Stimulated activated effector memory CD8-positive, alpha-beta T cell treated with anti-CD3 and anti-CD28 coated beads, Interleukin-12 subunit alpha, Interleukin-12 subunit beta, amount 100 ng/mL, for 72 hours (primary cell): ENCODE measurements around the gene RNU4-1.
"Not testable (repeated sequence)": the region's sequence is repeated elsewhere in the genome, so short reads cannot be mapped to it uniquely, and the experiment has no call there.

Source experiments
- ATAC-seq: fragments of 150-1000 bp; cut with Tn5 transposase; 2 replicates; pipeline ENCODE4 v1.10.0; 2021
- DNase-seq, 2 donors: peaks; one replicate each; pipeline ENCODE4 v3.0.0; 2021 to 2022; ENCODE audit warnings: low spot score in 2 of 2
- H3K27ac Mint-ChIP-seq: one replicate; pipeline ENCODE4 v1.8.0; 2022; ENCODE audit warnings: mild to moderate bottlenecking, mixed read lengths
- H3K36me3 Mint-ChIP-seq: one replicate; pipeline ENCODE4 v1.8.0; 2022; ENCODE audit warnings: mild to moderate bottlenecking, mixed read lengths
- H3K4me1 Mint-ChIP-seq: one replicate; pipeline ENCODE4 v1.8.0; 2022; ENCODE audit warnings: mixed read lengths
- H3K4me3 Mint-ChIP-seq: one replicate; pipeline ENCODE4 v1.8.0; 2022; ENCODE audit warnings: mild to moderate bottlenecking, mixed read lengths
- H3K9me3 Mint-ChIP-seq: one replicate; pipeline ENCODE4 v1.8.0; 2022; ENCODE audit warnings: mixed read lengths

The RNU4-1 gene

DNA sequence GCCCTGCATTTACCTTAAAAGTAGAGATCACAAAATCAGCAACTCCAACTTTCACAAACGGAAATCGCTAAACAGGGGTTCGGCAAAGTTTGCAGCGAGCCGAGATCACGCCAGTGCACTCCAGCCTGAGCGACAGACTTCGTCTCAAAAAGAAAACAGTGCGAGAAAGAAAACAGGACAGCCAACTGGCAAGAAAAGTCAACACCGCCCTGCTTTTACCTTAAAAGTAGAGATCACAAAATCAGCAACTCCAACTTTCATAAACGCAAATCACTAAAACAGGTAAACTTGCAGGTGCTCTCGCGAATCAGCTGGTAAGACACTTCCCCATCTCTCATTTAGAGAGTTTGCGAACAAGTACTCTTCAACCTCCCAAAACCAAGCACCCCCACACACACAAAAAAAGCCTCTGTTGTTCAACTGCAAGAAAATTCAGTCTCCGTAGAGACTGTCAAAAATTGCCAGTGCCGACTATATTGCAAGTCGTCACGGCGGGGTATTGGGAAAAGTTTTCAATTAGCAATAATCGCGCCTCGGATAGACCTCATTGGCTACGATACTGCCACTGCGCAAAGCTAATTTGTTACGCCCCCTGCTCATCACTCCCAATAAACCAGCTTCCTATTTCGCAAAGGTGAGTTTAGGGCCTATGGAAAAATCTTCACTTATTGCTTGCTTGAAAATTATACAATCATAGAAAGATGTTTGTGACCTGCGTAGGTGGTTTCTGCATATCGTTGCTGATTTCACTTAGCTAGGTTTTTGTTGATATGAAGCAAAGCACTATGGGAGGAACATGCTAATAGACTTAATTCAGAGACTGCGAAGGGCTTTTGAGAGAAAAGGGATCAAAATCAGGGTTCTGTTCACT, at the start of gene RNU4-1:
Gene RNU4-1 (minus strand): TSS at position 577 of the 871 bp plus-strand sequence.
- Mint-ChIP-seq H3K36me3 (no peaks in the 10 kb centered on the region), H3K9me3 (no peaks in the 10 kb centered on the region)

DNA sequence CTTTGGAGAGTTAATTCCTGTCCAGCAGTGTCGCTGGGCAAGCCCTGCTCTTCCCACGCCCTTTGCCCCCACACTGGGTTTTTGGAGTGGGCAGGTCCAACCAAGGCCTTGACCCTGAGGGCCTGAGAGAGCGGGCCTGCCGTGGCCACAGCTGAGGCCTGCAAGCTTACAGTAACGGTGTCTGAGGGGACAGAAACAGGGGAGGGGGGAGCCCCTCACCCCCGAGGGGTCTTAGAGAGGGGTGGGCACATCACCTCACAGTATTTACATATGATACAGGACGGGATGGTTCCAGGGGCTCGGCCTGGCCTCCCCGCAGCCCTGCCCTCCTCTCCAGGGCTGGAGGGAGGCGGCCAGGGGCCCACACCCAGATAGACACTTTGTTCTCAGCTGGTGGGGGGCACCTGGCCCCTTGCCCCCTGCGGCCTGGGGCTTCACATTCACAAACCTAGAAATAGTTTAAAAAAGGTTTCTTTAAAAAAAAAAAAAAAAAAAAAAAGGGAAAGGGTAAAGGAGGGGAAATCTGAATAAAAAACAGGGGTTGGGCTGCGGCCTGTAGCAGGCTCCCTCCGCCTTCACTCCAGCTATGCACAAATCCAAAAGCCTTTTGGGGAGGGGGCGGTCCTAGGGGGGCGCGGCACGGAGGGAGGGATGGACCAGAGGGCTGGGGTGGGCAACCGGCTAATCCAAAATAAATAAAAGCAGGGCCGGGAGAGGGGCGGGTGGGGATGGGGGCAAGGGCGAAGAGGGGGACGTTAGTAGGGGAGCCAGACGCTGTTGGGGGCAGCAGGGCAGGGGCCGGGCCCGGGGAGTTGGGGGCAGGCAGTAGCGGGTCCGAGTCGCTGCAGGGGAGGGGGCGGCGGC, 49.4 kb upstream of the RNU4-1 start:
- DNase-seq (no peak), ATAC-seq (no peak)
- Mint-ChIP-seq H3K36me3 (no peaks in the 10 kb centered on the region), H3K27ac (no peak overlapping the region), H3K9me3 (peaks cover 7% of the 10 kb centered on the region), H3K4me1 (no peaks in the 10 kb centered on the region), H3K4me3 (no peak overlapping the region)

More for the DNA sequence above, at the start of gene RNU4-1:
- no peaks in the 10 kb centered on the region for H3K4me1 Mint-ChIP-seq
- H3K27ac Mint-ChIP-seq: no peak within 1 kb of the TSS
- peak; percentile 69 for ATAC-seq
- DNase-seq: peak; percentile 68 to 89
- H3K4me3 Mint-ChIP-seq: no peak within 1 kb of the TSS

DNA sequence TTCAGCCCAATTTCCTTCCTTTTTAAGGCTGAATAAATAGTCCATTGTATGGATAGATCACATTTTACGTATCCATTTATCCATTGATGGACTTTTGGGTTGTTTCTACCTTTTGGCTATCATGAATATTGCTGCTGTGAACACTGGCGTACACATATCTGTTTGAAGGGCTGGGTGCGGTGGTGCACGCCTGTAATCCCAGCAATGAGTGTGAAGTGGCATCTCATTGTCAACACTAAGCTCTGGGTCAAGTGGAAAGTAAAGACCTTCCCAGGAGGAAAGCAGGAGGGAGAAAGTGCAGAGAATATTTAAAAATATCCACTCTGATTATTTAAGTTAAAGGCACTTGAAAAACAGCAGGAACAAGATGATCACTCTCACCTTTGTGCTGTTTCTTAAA, 46.2 kb upstream of the RNU4-1 start:
- Mint-ChIP-seq H3K36me3 (no peaks in the 10 kb centered on the region), H3K4me1 (no peaks in the 10 kb centered on the region), H3K4me3 (no peak overlapping the region), H3K27ac (no peak overlapping the region), H3K9me3 (peaks cover 11% of the 10 kb centered on the region)
- DNase-seq: no peak
- no peak for ATAC-seq

DNA sequence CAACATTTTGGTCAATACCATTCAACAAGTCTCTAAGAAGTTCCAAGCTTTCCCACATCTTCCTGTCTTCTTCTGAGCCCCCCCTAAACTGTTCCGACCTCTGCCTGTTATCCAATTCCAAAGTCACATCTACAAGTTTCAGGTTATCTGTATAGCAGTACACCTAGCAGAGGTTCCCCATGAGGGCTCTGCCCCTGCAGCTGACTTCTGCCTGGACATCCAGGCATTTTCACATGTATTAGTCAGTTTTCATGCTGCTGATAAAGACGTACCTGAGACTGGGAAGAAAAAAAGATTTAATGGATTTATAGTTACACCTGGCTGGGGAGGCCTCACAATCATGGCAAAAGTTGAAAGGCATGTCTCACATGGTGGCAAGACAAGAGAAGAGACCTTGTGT, 44.7 kb upstream of the RNU4-1 start:
- Mint-ChIP-seq H3K27ac (no peak overlapping the region), H3K9me3 (peaks cover 11% of the 10 kb centered on the region), H3K36me3 (no peaks in the 10 kb centered on the region), H3K4me1 (no peaks in the 10 kb centered on the region), H3K4me3 (no peak overlapping the region)
- no peak for DNase-seq
- no peak for ATAC-seq

DNA sequence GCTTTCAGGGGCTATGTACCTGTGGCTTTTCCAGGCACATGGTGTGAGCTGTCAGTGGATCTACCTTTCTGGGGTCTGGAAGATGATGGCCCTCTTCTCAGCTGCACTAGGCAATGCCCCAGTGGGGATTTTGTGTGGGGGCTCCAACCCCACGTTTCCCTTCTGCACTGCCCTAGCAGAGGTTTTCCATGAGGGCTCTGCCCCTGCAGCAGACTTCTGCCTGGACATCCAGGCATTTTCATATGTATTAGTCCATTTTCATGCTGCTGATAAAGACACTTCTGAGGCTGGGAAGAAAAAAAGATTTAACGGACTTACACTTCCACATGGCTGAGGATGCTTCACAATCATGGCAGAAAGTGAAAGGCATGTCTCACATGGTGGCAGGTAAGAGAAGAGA, 43.4 kb upstream of the RNU4-1 start:
- H3K36me3 Mint-ChIP-seq, H3K4me1 Mint-ChIP-seq, H3K27ac Mint-ChIP-seq, ATAC-seq, H3K4me3 Mint-ChIP-seq, DNase-seq: not testable (repeated sequence)
- H3K9me3 Mint-ChIP-seq: peaks cover 11% of the 10 kb centered on the region

DNA sequence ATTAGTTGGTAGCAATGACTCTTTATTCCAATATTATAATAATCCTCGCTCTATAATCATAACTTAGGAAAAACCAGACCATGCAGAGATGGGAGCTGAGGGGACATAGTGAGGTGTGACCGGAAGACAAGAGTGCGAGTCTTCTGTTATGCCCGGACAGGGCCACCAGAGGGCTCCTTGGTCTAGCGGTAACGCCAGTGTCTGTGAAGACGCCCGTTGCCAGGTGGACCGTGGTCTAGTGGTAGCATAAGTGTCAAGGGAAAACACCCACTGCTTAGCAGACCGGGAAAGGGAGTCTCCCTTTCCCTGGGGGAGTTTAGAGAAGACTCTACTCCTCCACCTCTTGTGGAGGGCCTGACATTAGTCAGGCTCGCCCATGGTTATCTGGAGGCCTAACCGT, 42.4 kb upstream of the RNU4-1 start:
- peaks cover 11% of the 10 kb centered on the region for H3K9me3 Mint-ChIP-seq
- not testable (repeated sequence) for ATAC-seq, H3K36me3 Mint-ChIP-seq, H3K27ac Mint-ChIP-seq, H3K4me1 Mint-ChIP-seq, H3K4me3 Mint-ChIP-seq
- DNase-seq: peak; percentile 15 to 71

DNA sequence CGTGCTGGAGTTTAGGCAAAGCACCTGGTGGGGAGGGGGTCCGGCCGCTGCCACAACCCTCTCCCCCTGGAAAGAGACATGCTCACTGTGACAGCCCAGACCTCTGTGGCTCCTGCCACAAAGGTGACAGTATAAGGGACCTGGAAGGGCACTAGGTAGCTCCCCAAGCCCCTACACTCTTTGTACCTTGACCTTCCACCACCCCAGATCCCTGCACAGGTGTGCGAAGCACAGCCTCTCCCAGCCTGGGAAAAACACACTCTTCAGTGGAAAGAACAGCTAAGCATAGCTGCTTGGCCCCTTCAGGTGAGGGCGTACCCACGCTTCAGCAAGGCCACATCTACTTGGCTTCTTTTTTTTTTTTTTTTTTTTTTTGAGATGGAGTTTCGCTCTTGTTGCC, 39.5 kb upstream of the RNU4-1 start:
- peaks cover 5% of the 10 kb centered on the region for H3K9me3 Mint-ChIP-seq
- no peak for ATAC-seq
- no peak overlapping the region for H3K4me3 Mint-ChIP-seq

DNA sequence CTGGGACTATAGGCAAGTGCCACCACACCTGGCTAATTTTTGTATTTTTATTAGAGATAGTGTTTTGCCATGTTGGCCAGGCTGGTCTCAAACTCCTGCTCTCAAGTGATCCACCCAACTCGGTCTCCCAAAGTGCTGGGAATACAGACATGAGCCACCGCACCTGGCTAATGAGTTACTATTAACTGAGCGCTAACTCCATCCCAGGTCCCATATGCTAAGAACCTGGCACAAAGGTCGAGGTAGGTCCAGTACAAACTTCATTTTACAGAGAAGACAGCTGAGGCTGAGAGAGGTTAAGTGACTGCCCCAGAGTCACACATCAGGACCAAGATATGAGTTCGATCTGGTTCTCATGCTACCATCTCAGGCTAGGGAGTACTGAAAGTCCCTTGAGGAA, 39.0 kb upstream of the RNU4-1 start:
- ATAC-seq (no peak), DNase-seq (no peak)
- no peak overlapping the region for H3K27ac Mint-ChIP-seq
- no peaks in the 10 kb centered on the region for H3K36me3 Mint-ChIP-seq
- no peaks in the 10 kb centered on the region for H3K4me1 Mint-ChIP-seq
- no peak overlapping the region for H3K4me3 Mint-ChIP-seq
- peaks cover 3% of the 10 kb centered on the region for H3K9me3 Mint-ChIP-seq

More for the DNA sequence above, 39.5 kb upstream of the RNU4-1 start:
- no peaks in the 10 kb centered on the region for H3K36me3 Mint-ChIP-seq
- no peak for DNase-seq
- no peaks in the 10 kb centered on the region for H3K4me1 Mint-ChIP-seq
- no peak overlapping the region for H3K27ac Mint-ChIP-seq

DNA sequence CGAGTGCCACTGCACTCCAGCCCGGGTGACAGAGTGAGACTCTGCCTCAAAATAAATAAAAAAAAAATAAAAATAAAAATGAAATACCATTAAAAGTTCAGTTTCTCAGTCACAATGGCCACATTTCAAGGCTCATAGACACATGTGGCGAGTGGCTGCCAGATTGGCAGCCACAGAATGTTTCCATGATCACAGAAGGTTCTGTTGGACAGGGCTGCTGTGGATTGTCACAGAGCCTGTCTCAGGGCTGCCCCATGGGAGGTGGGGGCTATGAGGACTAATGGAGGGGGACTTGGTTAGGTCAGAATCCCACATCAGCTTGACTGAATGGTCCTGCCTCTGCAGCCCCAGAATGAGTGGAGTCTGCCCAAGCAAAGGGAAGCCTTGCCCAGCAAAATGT, 38.4 kb upstream of the RNU4-1 start:
- Mint-ChIP-seq H3K9me3 (peaks cover 3% of the 10 kb centered on the region), H3K4me1 (no peaks in the 10 kb centered on the region), H3K4me3 (no peak overlapping the region), H3K36me3 (no peaks in the 10 kb centered on the region), H3K27ac (no peak overlapping the region)
- DNase-seq (no peak), ATAC-seq (no peak)

DNA sequence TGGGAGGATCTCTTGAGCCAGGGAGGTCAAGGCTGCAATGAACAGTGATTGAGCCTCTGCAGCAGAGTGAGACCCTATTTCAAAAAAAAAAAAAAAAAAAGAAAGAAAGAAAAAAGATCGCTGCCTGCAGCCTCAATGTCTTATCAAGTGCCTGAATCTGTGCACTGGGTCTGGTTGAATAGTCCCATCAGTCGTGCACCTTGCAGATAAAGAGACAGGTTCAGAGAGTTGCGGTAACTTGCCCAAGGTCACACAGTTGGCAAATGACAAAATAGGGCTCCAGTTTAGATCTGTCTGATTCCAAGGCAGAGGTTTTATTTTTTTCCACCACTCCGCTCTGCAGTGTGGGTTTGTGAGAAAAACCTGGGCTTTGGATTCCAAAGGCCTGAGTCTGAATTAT, 35.2 kb upstream of the RNU4-1 start:
- ATAC-seq (no peak), DNase-seq (no peak)
- Mint-ChIP-seq H3K36me3 (no peaks in the 10 kb centered on the region), H3K4me3 (no peak overlapping the region), H3K9me3 (no peaks in the 10 kb centered on the region), H3K27ac (no peak overlapping the region), H3K4me1 (no peaks in the 10 kb centered on the region)

DNA sequence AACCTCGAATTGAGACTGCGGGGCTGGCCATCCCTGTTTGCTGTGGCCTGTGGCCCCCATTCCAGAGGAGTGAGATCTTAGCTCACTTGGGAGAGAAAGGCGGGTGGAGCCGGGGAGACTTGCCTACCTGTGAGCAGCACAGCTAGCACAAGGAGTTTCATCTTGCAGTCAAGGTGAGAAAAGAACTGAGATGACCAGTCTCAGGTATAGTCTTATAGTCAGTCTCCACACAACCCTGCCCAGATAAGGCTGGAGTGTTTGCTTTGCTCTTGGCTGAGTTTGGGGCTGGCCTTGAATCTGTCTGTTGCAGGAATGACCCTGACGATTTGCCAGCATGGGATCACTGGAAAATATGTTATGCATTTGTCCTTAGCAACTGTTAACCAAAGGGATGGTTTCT, 34.6 kb upstream of the RNU4-1 start, which contains the start of gene PLA2G1B:
Gene PLA2G1B (minus strand): TSS at position 187 of the 400 bp plus-strand sequence. CDS start 26 bp downstream, at position 161.
- Mint-ChIP-seq H3K9me3 (no peaks in the 10 kb centered on the region), H3K4me1 (no peaks in the 10 kb centered on the region), H3K36me3 (no peaks in the 10 kb centered on the region), H3K27ac (no peak within 1 kb of the TSS), H3K4me3 (no peak within 1 kb of the TSS)
- DNase-seq (no peak), ATAC-seq (no peak)

DNA sequence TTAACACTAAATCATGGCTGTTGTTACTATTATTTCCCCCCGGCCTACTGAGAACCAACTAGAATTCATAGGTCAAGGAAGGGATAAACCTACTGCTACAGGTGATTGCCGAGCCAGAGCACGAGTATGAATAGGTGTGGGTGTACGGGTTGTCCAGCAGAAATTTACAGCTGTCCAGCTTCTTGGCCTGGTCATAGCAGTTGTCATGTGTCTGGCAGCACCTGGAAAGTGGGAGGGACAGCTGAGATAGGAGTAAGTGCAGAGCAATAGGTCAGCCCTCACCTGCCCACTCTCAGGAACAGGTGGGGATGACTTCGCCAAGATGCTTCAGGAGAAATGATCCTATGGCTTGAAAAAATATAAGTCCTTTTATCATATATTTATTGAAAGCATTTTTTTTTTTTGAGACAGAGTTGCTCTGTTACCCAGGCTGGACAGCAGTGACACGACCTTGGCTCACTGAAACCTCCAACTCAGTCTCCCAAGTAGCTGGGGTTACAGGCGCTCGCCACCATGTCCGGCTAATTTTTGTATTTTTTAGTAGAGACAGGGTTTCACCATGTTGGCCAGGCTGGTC, 31.9 kb upstream of the RNU4-1 start:
- no peak for ATAC-seq
- no peak overlapping the region for H3K27ac Mint-ChIP-seq
- H3K9me3 Mint-ChIP-seq: no peaks in the 10 kb centered on the region
- no peak for DNase-seq
- H3K36me3 Mint-ChIP-seq: no peaks in the 10 kb centered on the region
- peak overlapping the region; percentile 88 for H3K4me3 Mint-ChIP-seq
- no peaks in the 10 kb centered on the region for H3K4me1 Mint-ChIP-seq

DNA sequence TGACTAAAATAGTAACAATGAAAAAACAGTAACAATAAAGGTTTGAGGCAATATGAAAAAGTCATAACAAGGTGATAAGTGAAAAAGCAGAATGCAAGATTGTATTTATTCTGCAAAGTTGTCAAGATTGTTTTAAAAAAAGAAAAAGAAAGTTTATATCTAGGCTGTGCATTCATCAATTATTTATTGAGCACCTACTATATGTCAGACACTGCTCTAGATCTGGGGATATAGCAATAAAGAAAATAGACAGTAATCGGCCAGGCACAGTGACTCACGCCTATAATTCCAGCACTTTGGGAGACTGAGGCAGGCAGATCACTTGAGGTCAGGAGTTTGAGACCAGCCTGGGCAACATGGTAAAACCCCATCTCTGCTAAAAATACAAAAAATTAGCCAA, 30.7 kb upstream of the RNU4-1 start:
- no peak overlapping the region for H3K27ac Mint-ChIP-seq
- no peak for ATAC-seq
- H3K36me3 Mint-ChIP-seq: no peaks in the 10 kb centered on the region
- no peak overlapping the region for H3K4me3 Mint-ChIP-seq
- no peak for DNase-seq
- no peaks in the 10 kb centered on the region for H3K9me3 Mint-ChIP-seq
- H3K4me1 Mint-ChIP-seq: no peaks in the 10 kb centered on the region

DNA sequence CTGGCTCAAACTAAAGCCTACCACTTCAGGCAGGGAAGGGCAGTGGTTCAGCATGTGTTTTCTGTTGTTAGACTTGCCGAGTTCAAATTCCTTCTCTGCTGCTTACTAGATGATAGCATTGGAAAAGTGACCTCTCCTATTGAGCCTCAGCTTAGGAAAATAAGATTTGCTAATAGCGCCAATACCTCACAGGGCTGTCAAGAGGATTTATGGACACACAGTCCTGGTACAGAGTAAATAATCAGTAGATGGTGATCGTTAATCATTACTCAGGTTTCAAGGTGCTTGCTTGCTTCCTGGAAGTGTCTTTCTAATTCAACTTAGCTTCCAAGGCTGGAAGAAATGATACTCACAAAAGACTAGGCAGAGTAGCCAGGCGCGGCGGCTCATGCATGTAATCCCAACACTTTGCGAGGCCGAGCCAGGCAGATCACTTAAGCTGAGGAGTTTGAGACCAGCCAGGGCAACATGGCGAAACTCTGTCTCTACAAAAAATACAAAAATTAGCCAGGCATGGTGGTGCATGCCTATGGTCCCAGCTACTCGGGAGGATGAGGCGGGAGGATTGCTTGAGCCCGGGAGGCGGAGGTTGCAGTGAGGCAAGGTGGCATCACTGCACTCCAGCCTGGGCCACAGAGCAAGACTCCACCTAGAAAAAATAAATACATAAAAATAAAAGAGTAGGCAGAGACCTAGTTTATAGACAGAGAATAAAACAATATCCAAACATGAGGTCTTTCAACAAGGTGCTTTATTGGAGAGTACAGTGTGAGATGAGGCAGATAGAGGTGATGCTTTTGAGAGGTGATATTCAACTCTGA, 28.6 kb upstream of the RNU4-1 start:
- no peak overlapping the region for H3K27ac Mint-ChIP-seq
- H3K4me1 Mint-ChIP-seq: peaks cover 13% of the 10 kb centered on the region
- H3K36me3 Mint-ChIP-seq: peaks cover 12% of the 10 kb centered on the region
- DNase-seq: no peak
- H3K4me3 Mint-ChIP-seq: no peak overlapping the region
- no peaks in the 10 kb centered on the region for H3K9me3 Mint-ChIP-seq
- ATAC-seq: no peak
